CD4-positive, alpha-beta T cell treated with Interleukin-21 for 1 hour (primary cell): Measurements from ENCODE around the gene MTF2.

Experiments
- DNase-seq: peaks from one replicate; pipeline ENCODE4 v3.0.0-alpha.2; 2020

The MTF2 gene

DNA sequence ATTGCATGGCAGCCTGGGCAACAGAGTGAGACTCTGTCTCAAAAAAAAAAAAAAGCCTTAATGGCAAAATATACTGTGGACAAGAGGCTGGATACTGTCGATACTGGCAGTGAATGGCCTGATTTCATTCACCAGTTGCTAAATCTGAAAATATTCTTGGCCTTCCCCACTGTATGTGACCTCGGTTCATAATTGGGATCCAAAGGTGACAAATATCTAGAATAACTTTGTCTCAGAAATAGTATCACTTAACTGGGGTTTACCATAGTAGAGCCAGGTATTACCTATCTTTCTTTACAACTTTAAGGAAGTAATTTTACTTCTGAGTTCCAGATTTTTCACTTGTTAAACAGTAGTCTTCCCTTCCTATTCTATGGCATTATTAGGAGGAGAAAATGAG is 8.4 kb downstream of the MTF2 start:
- no peak for DNase-seq

GRCh38 chr1:93093332-93094006 is 14.4 kb downstream of the MTF2 start:
- DNase-seq: no peak

GRCh38 chr1:93095804-93096585 is 16.9 kb downstream of the MTF2 start:
- no peak for DNase-seq

DNA sequence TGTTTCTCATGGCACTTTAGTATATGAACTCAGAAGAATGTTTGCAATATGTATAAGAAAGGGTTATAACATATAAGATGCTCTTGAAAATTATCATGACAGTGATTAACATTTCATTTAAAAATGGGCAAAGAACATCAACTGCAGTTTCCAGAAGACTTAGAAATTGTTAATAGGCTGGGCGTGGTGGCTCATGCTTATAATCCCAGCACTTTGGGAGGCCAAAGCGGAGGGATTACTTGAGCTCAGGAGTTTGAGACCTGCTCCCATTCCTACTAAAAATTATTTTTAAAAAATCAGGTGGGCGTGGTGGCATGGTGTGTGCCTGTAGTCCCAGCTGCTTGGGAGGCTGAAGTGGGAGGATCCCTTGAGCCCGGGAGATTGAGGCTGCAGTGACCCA is 23.1 kb downstream of the MTF2 start:
- DNase-seq: no peak

- no peak for DNase-seq
Observed at GRCh38 chr1:93106226-93106625, 27.1 kb downstream of the MTF2 start.

- DNase-seq: no peak
Observed at GRCh38 chr1:93107395-93107794, 28.3 kb downstream of the MTF2 start.

GRCh38 chr1:93108335-93108734 is 29.3 kb downstream of the MTF2 start:
- DNase-seq: no peak

DNA sequence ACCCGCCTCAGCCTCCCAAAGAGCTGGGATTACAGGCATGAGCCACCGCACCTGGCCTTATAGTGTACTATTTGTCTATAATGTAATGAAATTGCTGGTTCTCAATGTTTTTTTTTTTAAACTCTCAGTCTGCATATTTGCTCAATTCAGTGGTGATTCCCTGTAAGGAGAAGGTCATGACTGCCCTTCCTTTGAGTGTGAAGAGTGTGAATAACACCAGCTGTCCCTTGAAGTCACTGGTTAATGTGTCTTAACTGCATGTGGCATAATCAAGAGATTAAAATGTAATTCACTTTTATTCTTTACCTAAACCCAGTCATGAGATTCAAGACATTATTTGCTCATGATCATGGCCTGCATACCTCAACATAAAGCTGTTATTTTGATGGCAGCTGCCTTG is 30.5 kb downstream of the MTF2 start:
- no peak for DNase-seq

GRCh38 chr1:93111065-93111464 is 32.0 kb downstream of the MTF2 start:
- no peak for DNase-seq

DNA sequence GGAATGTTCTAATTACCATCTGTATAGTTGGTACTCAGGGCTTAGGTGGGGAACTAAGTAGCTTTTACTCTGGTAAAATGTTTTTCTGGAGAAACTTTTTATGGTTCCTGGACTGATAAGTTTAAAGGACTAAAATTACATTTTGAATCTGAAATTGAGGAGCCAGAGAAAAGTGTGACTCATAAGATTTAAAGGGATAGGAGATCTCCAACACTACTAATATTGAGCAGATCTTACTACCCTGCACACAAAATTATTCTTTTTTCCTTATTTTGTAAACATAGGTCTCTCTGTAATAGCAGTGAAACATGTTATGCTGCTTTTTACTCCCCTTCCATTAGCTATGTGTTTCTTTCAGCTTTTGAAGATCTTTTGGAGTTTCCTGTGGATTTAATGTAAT is 32.5 kb downstream of the MTF2 start:
- no peak for DNase-seq

DNA sequence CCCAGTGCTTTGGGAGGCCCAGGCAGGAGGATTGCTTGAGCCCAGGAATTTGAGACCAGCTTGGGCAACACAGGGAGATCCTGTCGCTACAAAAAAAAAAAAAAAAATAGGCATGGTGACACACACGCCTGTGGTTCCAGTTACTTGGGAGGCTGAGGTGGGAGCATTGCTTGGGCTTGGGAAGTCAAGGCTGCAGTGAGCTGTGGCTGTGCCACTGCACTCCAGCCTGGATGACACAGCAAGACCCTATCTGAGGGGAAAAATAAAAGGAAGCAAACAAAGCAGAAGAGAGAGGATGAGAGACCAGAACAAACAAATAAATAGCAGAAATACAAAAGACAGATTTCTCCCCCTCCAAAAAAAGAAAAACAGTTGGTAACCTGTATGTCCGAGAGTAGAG is 34.0 kb downstream of the MTF2 start:
- DNase-seq: no peak

- no peak for DNase-seq
Observed at GRCh38 chr1:93114391-93114790, 35.3 kb downstream of the MTF2 start.

DNA sequence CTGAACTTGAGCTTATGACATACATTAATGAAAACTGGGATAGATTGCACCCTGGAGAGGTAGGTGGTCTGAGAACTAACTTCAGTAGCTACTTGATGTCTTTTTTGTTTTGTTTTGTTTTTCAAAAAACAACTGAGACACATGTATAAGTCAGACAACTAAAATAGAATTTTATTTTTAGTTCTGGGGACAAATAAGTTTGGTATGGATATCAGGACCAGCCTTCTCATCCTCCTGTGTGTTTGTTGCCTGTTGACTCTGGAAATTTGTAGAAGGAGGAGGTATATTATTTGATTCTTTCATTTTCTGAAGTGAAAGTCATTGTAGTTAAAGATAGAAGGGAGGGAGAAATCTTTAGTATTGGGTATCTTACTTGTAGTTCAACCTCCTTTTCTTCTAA is 41.5 kb downstream of the MTF2 start:
- no peak for DNase-seq

DNA sequence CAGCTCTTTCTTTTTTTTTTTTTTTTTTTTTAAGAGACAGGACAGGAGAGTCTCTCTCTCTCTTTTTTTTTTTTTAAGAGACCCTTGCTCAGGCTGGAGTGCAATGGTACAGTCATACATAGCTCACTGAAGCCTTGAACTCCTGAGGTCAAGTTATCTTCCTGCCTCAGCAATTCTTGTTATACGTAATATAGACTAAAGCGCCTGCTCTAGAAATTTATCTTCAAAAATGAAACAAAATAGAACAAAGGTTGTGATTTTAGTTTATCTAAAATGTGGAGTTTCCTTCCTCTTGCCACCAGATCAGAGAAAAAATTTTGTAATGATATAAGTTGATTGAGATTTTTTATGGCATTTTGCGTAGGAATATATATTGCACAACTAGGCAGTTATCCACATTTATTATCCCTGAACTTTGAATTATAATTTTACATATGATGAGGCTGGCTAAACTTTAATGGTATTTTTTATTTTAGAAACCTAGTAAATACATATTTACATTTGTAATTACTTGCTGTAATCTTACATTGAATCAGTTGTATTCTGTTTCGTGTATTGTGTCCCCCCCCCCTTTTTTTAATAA is 44.2 kb downstream of the MTF2 start:
- DNase-seq: no peak

DNA sequence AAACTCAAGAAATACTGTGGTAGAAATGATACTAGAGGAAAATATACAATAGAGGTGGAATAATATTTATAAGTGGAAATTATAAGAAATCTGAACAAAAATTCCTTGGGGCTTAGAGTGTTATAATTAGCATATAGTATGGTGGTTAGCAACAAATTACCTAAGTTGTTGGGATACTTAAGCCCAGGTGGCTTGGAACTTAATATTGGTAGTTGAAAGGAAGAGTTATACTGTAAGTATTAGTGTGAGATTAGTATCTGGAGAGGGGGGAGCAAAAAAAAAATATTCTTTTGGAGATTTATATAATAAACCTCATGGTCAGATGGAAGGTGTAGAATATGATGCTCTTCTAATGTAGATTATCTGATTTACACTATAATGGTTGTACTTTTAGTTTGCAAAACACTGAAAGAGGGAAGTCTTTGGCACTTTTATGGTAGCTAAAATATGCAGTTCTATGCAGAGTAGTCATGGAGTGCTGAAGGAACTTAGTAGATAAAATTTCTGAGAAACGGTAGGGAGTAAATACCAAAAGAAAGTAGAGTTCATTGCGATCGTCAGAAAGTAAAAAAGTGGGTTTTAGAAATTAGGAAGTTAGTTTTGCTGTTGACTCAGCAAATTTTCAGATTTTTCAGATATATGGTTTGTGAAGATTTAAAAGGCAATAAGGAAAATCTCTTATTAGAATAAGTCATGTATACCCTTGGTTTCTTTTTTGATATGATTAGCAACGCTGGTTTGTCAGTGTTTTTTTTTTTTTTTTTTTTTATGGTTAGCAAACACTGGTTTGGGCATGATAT is 45.7 kb downstream of the MTF2 start:
- no peak for DNase-seq

- no peak for DNase-seq
Observed at GRCh38 chr1:93129507-93130099, 50.5 kb downstream of the MTF2 start.

GRCh38 chr1:93132638-93133037 is 53.6 kb downstream of the MTF2 start:
- no peak for DNase-seq

DNA sequence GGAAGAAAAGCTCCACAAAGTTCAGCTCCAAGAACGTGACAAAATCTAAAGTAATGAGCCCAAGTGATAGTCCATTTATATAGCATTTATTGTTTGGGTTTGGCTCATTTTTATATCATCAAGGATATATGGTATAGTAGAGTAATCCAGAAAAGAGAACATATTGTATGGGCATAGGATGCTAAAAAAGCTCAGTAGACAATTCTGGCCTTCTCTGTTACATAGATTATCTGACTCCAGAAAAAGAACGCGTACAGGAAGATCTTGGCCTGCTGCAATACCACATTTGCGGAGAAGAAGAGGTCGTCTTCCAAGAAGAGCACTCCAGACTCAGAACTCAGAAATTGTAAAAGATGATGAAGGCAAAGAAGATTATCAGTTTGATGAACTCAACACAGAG is 57.4 kb downstream of the MTF2 start:
- no peak for DNase-seq

- DNase-seq: no peak
Observed at GRCh38 chr1:93137604-93138292, 58.7 kb downstream of the MTF2 start.

GRCh38 chr1:93140106-93140505 is 61.0 kb downstream of the MTF2 start:
- DNase-seq: no peak

GRCh38 chr1:93142161-93142560 is 63.1 kb downstream of the MTF2 start:
- DNase-seq: no peak

DNA sequence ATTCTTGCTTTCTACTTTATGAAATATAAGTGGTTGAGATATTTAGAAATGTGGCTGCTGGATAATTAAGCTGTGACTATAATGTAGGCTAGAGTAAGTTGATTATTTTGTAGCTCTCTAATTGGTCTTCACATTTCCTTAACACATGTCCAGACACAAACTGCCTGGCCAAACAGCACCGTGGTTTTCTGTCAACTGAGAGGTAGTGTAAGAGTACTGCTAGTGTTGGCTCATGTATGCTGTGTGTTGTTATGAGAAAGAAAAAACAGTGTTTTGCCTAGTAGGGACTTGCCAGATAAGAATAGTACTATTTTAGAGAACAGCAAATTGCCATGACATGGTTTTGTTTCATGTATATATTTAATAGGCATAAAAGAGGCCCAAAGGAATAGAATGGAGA is 64.1 kb downstream of the MTF2 start:
- DNase-seq: no peak

- no peak for DNase-seq
Observed at GRCh38 chr1:93143769-93144168, 64.7 kb downstream of the MTF2 start.
